Neural crest cell (in vitro differentiated cells): ENCODE measurements around the gene MKRN1. TPM values are rescaled to one million over a fixed set of nuclear protein-coding genes. Genes with fewer than 3 reads are reported as not detected.
A peak's percentile ranks its signal among the peaks of the same experiment; 100 is the strongest.
"Not testable (repeated sequence)": the region's sequence is repeated elsewhere in the genome, so short reads cannot be mapped to it uniquely, and the experiment has no call there.

Experiments
- DNase-seq: peaks from one replicate; pipeline ENCODE4 v3.0.0; 2021; ENCODE audit warnings: low read depth, mixed read lengths, low spot score
- H3K27ac Mint-ChIP-seq: one replicate; pipeline ENCODE4 v1.8.0; 2021; ENCODE audit warnings: mild to moderate bottlenecking, mixed read lengths; ENCODE audit not compliant: unreplicated experiment
- H3K27me3 Mint-ChIP-seq: 2 replicates; pipeline ENCODE4 v1.8.0; 2021; ENCODE audit warnings: low read depth, mild to moderate bottlenecking, mixed read lengths
- H3K36me3 Mint-ChIP-seq: 2 replicates; pipeline ENCODE4 v1.8.0; 2021; ENCODE audit warnings: low read depth, mild to moderate bottlenecking, mixed read lengths
- H3K4me1 Mint-ChIP-seq: 2 replicates; pipeline ENCODE4 v1.8.0; 2021; ENCODE audit warnings: mixed read lengths
- H3K4me3 Mint-ChIP-seq: one replicate; pipeline ENCODE4 v1.8.0; 2021; ENCODE audit warnings: mild to moderate bottlenecking, mixed read lengths
- H3K9me3 Mint-ChIP-seq: 2 replicates; pipeline ENCODE4 v1.8.0; 2021; ENCODE audit warnings: mixed read lengths
- total RNA-seq: library from RNA; stranded (reverse); gene quantifications from 2 replicates; pipeline ENCODE4 v1.2.1, GENCODE V29; 2021
- TF ChIP-seq, protein P1 (sequence below): fragments of 200-600 bp; sonication (generic); conservative IDR thresholded peaks from 2 replicates; pipeline ENCODE4 v1.5.0; 2021; ENCODE audit warnings: antibody characterized with exemption, mild to moderate bottlenecking

MKRN1 gene
- total RNA-seq, 1 donor from 2014 or later, result 81.2 TPM

DNA sequence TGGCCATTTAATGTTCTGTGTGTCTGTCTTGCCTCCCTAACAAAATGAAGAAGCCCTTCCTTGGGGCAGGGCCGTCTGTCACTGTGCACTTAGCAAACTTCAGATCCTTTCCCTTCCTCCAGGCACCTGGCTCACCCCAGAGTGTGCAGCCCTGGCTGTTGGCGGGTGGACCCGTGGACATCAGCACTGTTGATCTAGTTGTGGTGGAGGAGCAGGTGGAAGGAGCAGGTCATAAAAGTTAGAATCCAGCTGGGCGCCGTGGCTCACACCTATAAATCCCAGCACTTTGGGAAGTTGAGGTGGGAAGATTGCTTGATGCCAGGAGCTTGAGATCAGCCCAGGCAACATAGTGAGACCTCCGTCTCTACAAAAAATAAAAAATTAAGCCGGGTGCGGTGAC, 62.7 kb downstream of the MKRN1 start:
- H3K4me3 Mint-ChIP-seq, result no peak overlapping the region
- H3K27ac Mint-ChIP-seq, result peak overlapping the region; percentile 29
- no peaks in the 10 kb centered on the region for H3K9me3 Mint-ChIP-seq
- H3K36me3 Mint-ChIP-seq, result no peaks in the 10 kb centered on the region
- TF ChIP-seq, protein P1, sequence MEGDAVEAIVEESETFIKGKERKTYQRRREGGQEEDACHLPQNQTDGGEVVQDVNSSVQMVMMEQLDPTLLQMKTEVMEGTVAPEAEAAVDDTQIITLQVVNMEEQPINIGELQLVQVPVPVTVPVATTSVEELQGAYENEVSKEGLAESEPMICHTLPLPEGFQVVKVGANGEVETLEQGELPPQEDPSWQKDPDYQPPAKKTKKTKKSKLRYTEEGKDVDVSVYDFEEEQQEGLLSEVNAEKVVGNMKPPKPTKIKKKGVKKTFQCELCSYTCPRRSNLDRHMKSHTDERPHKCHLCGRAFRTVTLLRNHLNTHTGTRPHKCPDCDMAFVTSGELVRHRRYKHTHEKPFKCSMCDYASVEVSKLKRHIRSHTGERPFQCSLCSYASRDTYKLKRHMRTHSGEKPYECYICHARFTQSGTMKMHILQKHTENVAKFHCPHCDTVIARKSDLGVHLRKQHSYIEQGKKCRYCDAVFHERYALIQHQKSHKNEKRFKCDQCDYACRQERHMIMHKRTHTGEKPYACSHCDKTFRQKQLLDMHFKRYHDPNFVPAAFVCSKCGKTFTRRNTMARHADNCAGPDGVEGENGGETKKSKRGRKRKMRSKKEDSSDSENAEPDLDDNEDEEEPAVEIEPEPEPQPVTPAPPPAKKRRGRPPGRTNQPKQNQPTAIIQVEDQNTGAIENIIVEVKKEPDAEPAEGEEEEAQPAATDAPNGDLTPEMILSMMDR, result no peak
- H3K4me1 Mint-ChIP-seq, result peaks cover 5% of the 10 kb centered on the region
- H3K27me3 Mint-ChIP-seq, result no peaks in the 10 kb centered on the region
- no peak for DNase-seq

DNA sequence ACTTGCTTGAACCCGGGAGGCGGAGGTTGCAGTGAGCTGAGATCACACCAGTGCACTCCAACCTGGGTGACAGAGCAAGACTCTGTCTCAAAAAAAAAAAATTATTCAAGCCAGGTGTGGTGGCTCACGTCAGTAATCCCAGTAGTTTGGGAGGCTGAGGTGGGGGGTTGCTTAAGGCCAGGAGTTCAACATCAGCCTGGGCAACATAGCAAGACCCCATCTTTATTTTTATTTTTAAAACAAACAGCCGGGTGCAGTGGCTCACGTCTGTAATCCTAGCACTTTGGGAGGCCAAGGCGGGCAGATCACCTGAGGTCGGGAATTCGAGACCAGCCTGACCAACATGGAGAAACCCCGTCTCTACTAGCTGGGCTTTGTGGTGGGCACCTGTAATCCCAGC, 63.5 kb downstream of the MKRN1 start:
- not testable (repeated sequence) for H3K9me3 Mint-ChIP-seq, DNase-seq, H3K27ac Mint-ChIP-seq, H3K4me3 Mint-ChIP-seq, H3K27me3 Mint-ChIP-seq, H3K4me1 Mint-ChIP-seq, H3K36me3 Mint-ChIP-seq

DNA sequence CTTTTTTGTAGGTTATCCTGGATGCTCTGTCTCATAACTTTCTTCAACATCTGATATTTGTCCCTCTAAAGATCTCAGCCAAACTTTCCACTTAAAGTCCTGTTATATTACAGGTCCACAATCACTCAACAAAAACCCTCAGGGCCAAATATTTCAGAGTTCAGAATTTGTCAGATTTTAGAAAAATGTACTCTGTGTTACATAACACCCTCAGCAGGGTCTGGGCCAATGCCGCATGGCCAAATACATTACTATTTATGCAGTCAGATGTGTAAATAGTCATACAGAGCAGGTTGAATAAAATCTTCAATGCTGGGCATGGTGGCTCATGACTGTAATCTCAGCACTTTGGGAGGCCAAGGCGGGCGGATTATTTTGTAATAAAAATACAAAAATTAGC, 63.9 kb downstream of the MKRN1 start:
- H3K27me3 Mint-ChIP-seq, result no peaks in the 10 kb centered on the region
- no peaks in the 10 kb centered on the region for H3K36me3 Mint-ChIP-seq
- DNase-seq, result no peak
- H3K4me3 Mint-ChIP-seq, result no peak overlapping the region
- TF ChIP-seq, protein P1, result no peak
- no peaks in the 10 kb centered on the region for H3K9me3 Mint-ChIP-seq
- peaks cover 5% of the 10 kb centered on the region for H3K4me1 Mint-ChIP-seq
- no peak overlapping the region for H3K27ac Mint-ChIP-seq

DNA sequence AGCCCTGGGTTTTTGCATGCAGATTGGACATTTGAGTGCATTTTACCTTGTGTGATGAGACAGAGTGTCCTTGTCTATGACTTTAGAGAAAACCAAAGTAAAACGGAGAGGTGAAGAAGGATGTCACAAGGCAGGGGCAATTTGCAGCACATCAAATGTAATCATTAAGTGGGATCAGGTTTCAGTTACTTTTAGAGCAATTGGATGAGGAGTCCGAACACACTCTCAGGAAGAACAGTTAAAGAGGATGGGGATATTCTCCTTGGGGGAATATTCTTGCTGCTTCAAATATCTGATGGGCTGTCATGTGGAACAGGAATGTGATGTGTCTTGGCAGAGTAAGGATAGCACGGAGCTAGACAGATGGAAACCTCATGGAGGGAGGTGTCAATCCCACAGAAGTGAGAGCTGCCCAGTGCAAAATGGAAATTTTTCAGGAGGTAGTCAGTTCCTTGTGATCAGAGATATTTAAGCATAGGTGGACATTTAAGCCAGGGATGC, 74.7 kb downstream of the MKRN1 start:
- peaks cover 3% of the 10 kb centered on the region for H3K9me3 Mint-ChIP-seq
- no peak overlapping the region for H3K27ac Mint-ChIP-seq
- H3K36me3 Mint-ChIP-seq, result no peaks in the 10 kb centered on the region
- H3K27me3 Mint-ChIP-seq, result peaks cover 38% of the 10 kb centered on the region
- no peak overlapping the region for H3K4me3 Mint-ChIP-seq
- H3K4me1 Mint-ChIP-seq, result peaks cover 15% of the 10 kb centered on the region
- TF ChIP-seq, protein P1, result no peak
- DNase-seq, result no peak

DNA sequence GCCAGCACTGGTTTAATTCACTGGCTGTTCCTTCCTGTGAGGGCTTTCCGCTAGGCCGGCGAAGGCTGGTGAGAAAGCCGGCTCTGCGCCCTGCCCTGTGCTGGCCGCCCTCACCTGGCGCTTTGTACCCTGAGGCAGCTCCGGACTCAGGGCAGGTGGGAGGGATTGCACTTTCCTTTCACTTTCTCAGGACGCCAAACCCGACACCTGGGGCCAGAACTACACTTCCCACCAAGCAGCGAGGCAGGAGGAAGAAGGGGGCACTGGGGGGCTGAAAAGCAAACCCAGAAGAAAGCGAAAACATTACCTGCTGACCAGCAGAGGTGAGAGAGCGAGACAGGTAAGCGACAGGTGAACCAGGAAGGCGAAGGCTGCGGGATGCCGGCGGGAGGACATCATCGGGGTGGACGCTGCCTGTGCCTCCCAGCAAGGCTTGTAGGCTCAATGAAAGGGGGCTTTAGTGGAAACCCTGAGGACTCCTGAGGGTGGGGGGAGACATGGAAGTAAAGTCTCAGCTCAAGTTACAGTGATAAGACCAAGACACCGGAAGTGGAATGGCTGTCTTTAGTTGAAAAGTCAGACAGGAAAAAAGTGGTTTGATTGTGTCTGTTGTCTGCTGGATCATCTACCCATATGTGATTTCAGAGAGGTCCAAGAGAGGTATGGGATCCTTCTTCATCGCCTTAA, 75.3 kb downstream of the MKRN1 start, which contains the start of gene RAB19:
TSS of gene RAB19 (plus strand) at position 181 of the 687 bp plus-strand sequence. CDS start 3,589 bp downstream, outside the sequence.
- Mint-ChIP-seq H3K9me3 (peaks cover 3% of the 10 kb centered on the region), H3K4me1 (peaks cover 15% of the 10 kb centered on the region), H3K36me3 (no peaks in the 10 kb centered on the region), H3K27ac (no peak within 1 kb of the TSS), H3K27me3 (peaks cover 38% of the 10 kb centered on the region), H3K4me3 (no peak within 1 kb of the TSS)
- TF ChIP-seq, protein P1, result no peak
- DNase-seq, result no peak

Other genes with a start within 250 kb of the MKRN1 start
- gene SLC37A3, start 81.0 kb downstream of the MKRN1 start, total RNA-seq, result 48.2 and 50.8 TPM in 2 replicates
- not detected in 2 replicates for gene RAB19, start 75.4 kb downstream of the MKRN1 start, total RNA-seq
- 29.8 and 33.7 TPM in 2 replicates for gene DENND2A, start 161.3 kb upstream of the MKRN1 start, total RNA-seq
- gene ADCK2, start 193.4 kb upstream of the MKRN1 start, total RNA-seq, result 14.2 and 14.9 TPM in 2 replicates
- 190 and 195 TPM in 2 replicates for gene NDUFB2, start 217.2 kb upstream of the MKRN1 start, total RNA-seq